Right renal cortex interstitium (tissue), 3 donors: ENCODE measurements around the gene CCDC182. TPM values are rescaled to one million over a fixed set of nuclear protein-coding genes. Genes with fewer than 3 reads are reported as not detected.

Source experiments
- DNase-seq, 3 donors: peaks; one replicate each; pipeline ENCODE4 v3.0.0-alpha.2; 2013; ENCODE audit warnings: low read depth in 3 of 3, low spot score in 2 of 3
- polyA plus RNA-seq, 3 donors: library from polyadenylated mRNA; unstranded; fragments of 120-200 nt; gene quantifications; one replicate each; pipeline ENCODE4 v1.2.1, GENCODE V29; 2013; ENCODE audit not compliant: insufficient read length in 3 of 3

Gene CCDC182
- not detected for polyA plus RNA-seq

DNA sequence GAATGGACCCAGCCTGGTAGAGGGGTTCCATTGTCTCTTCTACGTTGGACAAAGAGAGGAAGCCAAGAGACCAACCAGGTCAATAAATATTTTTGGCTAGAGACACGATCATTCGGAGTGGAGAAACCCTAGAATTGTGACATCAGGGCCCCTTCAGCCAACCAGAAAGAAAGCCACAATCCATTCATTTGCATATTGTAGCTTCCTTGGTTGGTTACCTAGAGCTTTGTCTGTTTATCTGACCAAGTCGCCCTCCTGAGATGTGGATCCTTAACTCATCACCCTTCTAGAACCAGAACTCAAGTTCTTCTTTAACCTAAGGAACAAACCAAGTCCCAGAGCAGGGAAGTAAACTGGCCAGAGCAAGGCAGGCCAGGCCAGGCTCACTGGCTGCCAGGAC, at the start of gene CCDC182:
Gene CCDC182, minus strand, starts transcription at position 58 of the 400 bp plus-strand sequence. Its CDS starts 27 bp downstream, at position 31.
- no peak for DNase-seq

DNA sequence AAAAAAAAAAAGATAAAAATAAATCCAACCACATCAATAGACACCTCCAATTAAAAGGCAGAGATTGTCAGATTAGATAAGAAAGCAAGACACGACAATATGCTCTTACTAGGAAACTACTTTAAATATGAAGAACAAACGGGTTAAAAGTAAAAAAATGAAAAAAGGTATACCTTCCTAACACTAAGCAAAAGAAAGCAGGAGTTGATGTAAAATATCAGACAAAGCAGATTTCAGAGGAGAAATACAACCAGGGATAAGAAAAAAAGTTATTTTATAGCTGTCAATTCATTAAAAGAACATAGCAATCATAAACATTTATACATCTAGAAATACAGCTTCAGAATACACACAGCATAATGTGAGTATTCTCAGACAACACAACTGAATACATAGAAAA, 49.7 kb upstream of the CCDC182 start:
- no peak for DNase-seq

DNA sequence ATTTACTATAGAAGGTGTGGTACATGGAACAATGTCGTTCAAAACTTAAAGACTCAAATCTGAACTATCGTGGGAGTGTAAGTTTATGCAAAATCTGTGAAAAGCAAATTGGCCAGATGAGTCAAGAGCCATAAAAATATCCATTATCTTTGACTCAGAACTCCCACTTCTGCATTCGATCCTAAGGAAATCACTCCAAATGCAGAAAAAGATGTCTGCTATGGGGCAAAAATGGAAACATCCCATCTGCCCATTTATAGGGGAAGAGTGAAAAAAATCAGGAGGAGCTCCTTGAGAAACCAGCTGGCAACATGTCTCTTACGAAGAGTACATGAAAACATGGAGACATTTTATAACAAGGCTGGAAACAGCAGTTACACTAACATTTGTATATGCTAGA, 43.6 kb upstream of the CCDC182 start:
- no peak for DNase-seq

DNA sequence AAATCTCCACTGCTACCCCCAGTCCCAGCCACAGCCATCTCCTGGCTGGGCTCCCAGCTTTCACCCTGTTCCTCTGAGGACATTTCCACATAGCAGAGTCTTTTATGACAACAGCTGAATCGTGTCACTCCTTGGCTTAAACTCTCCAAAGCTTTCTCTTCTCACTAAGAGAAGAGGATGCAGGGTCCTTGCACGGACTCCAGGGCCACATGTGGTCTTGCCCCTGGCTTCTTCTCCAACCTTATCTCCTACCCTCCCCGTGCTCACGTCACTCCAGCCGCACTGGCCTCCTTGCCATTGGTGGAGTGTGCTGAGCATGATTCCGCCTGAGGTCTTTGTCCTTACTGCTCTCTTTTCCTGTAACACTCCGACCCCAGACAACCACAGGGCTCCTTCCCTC, 39.9 kb upstream of the CCDC182 start:
- peak; percentile 53 to 56 (median 54) for DNase-seq

DNA sequence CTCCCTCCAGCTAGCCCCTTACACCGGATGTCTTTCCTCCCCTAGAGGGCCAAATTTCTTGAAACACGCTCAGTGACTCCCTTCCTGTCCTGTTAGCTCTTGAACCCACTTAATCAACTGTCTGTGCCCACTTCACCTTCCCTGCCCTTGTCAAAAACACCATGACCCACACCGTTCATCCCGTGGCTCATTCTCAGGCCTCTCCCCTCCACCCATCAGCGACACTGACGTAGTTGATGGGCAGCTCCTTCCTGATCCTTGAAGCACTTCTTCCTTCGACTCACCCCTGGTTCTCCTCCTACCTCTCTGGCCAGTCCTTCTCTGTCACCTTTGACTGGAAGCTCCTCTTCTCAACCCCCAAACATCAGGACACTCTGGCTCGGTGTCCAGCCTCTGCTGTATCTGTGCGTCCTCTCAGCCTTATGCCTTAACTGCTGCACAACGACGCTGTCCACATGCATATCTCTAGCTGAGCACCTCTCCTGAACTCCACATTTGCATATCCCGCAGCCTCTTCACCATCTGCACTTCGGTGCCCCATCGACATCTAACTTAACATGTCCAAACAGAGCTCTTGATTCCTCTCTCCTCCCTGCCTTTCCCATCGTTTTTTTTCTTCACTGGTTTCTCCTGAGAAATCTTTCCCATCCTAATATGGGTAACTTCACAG, 39.3 kb upstream of the CCDC182 start:
- DNase-seq, result no peak

DNA sequence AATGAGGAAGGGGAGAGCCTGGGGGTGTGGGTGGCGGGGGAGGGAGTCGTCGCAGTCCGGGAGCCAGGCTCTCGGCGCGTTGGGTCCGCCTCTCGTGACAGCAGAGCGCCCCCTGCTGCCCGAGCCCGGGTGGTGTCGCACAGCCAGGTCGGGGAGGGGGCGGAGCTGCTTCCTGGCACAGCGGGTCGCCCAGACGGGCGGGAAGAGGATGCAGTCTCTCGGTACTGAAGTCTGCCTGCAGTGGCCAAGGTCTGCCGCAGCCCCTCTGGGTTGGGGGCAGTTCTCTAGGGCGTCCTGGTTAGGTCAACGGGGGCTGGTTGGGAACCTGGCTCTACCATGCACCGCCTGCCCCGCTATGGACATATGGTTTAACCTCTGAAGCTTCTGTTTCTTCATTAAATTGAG, 38.2 kb upstream of the CCDC182 start:
- DNase-seq, result peak; percentile 38 to 74 (median 70)

DNA sequence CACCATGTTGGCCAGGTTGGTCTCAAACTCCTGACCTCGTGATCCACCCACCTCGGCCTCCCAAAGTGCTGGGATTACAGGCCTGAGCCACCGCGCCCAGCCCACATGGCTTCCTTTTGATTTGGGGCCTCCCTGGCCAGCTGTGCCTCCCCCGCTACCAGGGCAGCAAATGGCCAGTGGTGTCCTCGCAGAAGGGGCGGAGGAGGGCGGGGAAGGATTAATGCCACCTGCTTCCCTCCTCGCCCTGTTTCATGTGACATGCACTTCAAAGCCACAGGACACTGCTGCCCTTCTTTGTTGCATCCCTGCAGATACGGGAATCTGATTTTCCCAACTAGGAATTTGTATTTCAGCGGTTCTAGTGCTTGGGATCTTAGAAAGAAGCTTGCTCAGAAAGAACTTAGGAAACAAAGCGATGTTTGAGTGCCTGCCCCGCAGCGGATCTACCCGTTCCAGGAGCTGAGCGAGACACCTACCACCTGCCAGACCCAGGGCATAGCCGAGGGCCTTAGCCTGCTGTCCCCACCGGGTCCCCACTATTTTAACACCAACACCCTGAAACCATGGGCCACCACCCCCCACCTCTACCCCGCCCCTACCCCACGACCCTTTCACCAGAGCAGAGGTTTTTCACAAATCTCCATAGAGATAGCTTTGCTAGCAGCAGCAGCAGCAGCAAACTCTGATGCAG, 37.7 kb upstream of the CCDC182 start:
- no peak for DNase-seq

DNA sequence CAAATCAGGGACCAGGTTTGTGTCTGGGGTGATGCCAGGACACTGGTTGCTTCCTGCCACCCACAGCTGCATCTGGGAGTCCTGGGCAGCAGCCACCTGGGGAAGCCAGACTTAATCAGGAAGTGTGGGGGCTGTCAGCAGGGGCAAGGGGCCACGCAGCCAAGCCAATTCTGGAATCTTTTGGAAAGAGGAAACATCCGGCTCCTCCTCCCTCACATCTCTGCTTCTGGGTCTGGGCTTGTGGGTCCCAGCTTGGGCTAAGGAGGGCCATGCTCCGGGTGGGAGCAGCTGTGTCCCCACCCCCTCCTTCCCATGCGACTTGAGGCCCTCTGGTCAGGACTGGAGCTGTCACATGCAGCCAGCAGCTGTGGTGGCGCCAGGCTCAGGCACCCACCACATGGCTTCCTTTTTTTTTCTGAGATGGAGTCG, 37.0 kb upstream of the CCDC182 start:
- DNase-seq, result no peak

DNA sequence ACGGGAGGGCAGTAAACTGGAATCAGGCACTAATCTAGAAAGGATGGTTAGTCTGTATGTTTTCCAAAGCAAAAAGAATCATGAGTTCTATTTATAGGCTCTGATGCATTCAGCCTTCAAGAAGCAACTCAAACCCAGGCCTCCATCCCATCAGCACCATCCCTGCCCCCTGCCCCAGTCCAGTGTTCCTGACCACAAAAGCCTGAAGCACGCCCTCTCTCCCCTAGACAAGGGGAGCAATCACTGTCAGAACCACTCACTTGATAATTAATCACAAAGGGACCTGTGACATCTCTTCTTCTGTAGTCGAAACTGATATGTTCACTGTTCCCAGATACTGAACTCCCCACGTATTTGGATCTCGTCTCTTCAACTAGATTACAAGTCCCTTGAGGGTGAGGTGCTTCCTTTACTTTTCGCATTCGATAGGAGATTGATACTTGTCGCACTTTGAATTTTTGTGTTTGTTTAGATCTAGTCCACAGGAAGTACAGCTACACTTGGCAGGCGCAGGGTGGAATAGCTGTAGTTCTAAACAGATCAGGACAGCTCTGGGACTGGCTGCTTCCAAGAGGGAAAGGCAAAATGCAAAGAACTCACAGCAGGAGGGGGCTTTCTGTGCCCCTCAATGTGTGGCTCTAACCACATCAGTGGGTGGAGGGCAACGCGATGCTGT, 36.4 kb upstream of the CCDC182 start:
- no peak for DNase-seq

DNA sequence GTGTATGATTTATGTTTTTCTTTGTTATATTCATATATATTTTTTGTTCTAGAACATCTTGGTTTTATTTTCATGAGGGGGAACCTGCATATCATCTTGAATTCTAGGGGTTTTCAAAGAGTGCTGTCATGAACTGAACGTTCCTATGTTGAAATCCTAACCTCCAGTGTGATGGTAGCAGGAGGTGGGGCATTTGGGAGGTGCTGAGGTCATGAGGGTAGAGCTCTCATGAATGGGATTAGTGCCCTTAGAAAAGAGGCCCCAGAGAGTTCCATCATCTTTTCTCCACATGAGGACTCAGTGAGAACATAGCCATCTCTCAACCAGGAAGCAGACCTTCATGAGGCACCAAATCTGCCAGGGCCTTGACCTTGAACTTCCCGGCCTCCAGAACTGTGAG, 34.6 kb upstream of the CCDC182 start:
- DNase-seq, result no peak

DNA sequence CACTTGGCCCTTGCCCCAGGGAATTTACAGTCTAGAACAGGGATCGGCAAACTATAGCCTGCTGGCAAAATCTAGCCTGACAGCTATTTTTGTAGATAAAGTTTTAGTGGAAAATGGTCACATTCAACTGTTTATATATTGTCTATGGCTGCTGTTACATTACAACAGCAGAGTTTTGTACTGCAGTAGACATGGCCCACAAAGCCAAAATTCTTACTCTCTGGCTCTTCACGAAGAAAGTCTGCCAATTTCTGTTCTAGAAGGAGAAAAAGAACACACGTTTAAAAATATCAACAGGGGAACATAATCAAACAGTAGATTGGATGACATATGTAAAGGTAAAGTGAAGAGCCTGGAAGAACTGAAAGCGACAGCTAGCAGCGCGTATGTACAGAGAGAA, 33.2 kb upstream of the CCDC182 start:
- no peak for DNase-seq

DNA sequence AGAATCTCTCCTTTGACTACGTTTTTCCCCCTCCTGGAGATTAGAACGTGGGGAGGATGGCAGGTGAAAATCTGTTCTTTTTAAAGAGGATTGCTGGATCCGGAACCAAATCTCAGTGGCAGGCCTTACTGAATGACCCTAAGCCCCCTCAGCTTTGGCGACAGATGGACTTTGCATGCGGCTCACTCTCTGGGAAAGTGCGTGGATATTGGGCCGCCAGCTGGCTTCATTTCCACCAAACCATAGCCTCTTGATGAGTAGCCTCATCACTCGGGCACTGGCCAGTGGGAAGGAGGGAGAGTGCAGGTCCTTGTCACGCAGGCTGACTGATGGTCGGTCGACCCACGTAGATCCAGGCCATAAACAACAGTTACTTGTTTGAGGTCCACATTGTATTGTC, 31.3 kb upstream of the CCDC182 start:
- DNase-seq, result no peak

DNA sequence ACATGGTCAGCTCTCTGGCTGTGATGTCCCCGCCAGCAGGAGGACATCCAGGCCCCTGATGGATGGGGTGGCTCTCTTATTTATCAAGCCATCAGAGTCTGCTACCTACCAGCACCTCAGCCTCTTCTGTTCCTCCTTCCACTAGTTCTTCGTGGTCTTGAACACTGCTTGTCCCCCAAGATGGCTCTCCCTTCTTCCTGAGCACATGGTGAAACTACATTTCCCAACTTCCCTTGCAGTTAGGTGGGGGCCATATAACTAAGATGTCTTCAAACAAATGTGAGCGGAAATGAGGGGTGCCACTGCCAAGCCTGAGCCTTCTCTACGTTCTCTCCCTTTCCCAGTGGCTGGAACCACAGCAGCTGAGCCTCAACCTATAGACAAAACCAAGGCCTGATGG, 29.8 kb upstream of the CCDC182 start:
- no peak for DNase-seq

DNA sequence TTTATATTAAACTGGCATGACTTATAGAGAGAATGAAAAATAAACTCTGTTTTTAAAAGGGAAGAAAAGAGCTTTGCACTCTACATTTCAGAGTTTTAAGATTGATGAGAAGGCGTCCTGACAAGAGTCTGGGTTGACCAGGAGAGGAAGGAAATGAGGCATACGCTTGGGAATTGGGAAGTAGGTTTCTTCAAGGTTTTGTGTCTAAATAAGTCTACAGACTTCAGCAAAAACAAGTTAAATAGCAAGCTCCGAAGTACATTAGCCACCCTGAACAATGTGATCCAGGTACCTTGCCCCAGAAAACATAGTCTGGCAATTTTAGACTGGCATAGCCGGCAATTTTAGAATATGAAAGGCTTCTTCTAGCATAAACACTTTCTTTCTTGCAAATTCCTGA, 28.5 kb upstream of the CCDC182 start:
- DNase-seq, result no peak

DNA sequence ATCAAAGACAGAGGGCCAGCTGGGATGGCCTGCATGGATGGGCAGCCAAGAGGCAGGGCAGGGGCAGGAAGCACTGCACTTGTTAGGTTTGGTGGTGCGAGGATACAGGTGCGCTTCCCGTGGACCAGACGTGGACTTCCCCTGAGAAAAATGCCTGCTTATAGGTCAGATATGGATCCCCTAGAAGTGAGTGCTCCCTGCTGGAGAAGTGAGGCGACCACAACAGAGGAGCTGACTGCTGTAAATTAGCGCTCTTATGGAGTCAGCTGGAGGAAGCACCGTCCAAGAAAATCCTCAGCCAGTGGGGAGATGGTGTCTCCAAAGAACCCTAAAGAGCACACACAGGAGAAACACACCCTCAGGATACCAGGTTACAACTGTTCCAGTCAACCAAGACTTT, 27.7 kb upstream of the CCDC182 start:
- DNase-seq, result no peak

DNA sequence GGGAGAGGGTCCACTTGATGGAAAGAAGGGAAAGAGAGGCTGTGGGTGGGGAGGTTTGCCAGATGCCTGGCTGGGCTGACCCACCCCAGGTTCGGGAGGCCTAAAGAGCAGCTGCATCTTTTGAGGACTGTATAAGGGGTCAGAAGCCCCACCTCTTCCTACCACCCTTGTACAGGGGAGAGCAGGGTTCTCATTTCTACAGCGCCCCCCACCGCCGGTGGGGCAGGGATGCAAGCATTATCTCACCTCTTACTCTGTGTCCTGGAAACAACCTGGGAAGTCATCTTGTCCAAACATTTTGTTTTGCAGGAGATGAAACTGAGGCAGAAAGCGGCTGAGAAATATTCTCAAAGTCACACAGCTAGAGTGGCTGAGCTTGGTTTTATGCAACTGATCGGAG, 22.5 kb upstream of the CCDC182 start:
- DNase-seq, result no peak

DNA sequence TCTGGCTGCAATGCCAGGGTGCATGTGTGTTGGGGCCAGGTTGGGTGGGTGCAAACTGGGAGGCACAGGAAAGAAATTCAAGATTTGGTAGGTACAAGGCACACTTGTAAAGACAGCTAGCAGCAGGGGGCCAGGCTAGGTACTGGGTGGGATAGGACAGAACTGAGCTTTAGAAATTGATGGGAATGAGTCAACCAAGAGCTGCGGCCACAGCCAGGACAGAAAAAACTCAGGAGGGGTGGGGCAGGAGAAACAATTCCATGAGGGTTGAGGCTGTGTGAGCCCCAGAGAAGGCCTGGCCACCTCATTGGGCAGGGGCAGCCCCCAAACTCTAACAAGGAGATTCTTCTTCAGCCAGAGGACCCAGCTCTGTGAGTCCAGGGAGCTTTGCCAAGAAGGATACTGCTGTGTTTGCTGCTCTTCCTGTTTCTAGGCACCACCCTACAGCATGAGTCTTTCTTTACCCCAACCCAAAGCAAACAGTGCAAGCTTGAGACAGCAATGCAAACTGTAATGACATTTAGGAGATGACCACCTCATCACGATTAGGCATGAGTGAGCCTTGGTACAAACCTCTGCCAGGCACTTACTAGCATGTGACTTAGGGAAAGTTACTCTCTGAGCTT, 21.3 kb upstream of the CCDC182 start:
- no peak for DNase-seq

DNA sequence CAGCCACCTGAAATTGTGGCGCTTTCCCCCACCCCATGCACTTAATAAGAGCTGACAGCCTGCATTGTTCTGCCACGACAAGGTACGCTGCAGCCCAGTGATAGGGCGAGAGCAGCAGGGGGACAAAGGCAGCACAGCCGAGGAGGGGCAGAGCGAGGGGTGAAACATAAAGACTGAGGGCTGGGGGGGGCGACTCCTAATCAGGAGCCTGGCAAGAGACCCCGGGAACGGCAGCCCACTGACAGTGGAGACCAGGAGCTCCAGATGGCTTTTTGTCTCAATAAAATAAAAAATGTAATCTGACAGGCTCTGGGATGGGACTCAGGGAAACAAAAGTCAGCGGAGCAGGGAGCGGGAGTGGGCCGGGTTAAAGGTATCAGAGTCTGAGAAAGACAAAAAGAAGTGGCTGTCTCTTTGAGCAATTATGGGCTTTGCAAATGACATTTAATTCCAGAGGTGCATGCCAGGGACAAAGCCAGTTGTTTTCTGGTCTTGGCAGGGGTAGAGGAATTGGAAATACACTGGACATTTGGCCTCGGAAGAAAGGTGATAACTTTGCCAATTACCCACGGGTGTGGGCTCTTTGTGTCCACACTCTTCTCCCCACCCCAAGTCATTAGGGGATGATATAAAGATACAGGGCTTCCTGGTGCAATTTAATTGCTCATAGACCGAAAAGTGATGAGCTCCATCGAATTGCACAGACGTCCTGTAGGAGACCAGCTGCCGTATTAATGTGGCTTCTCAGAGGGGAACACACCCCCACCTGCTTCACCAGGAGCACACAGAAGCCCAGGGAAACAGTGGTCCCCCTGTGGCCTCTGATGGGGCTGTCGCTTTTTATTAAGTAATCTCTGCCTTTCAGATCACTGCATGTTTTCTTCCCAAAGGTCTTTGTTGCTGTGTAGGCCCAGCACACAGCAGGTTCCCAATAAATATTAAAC, 17.6 kb upstream of the CCDC182 start:
- DNase-seq, result no peak

DNA sequence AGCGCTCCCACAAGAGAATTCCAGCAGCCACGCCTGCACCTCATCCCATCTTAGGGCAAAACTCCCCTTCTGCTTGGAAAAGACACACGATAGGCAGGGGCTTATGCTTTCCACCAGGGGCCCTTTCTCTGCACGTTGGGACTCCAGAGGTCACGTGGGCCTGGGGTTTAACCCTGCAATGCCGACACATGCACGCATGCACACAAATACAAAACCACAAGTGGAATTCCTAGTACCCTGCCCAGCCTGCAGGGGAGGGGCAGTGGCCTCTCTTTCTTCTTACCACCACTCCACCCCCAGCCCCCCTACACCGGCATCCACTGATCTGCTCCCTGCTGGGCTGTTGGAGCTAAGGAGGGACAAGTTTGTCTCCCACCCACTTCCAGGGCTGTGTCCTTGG, 16.8 kb upstream of the CCDC182 start:
- DNase-seq, result no peak

DNA sequence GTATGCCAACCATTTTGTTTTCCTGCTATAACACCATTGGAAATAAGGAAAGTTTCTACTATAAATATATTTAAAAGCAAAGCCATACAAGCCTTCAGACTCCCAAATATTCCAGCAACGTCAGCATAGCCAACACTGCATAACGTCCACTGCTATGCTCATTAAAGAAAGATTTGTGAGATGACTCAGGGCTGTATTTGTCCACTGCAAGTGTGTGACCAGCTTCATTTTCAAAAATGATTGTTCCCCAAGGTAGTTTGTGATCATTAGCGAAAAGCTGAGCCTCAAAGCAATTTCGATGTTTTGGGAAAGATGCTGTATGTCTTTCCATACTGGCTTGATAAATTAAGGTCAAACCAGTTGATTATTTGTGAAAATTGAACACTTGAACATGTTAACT, 14.9 kb upstream of the CCDC182 start:
- DNase-seq, result no peak
